ENCODE measurements around the gene CNTFR.

CNTFR gene

GRCh38 chr9:34555002-34555348 is 34.5 kb downstream of the CNTFR start:
- no peaks in the 10 kb centered on the region for H3K9me3 Mint-ChIP-seq

GRCh38 chr9:34554211-34555001 is 35.1 kb downstream of the CNTFR start:
- no peak for DNase-seq
- Mint-ChIP-seq H3K36me3 (ENCODE audit: low read depth) (peaks cover 16% of the 10 kb centered on the region), H3K4me1 (peaks cover 72% of the 10 kb centered on the region), H3K4me3 (peak overlapping the region; percentile 56), H3K27me3 (ENCODE audit: low read depth, poor library complexity) (peaks cover 3% of the 10 kb centered on the region), H3K9me3 (no peaks in the 10 kb centered on the region), H3K27ac (peak overlapping the region; percentile 93)
- TF ChIP-seq CTCF (IDR thresholded peaks at IDR 0.05), result no peak

More at GRCh38 chr9:34555002-34555348, 34.5 kb downstream of the CNTFR start:
- peak; percentile 70 for DNase-seq
- H3K36me3 Mint-ChIP-seq (ENCODE audit: low read depth), result peaks cover 16% of the 10 kb centered on the region
- H3K27me3 Mint-ChIP-seq (ENCODE audit: low read depth, poor library complexity), result peaks cover 3% of the 10 kb centered on the region
- TF ChIP-seq CTCF (IDR thresholded peaks at IDR 0.05), result no peak
- peak overlapping the region; percentile 93 for H3K27ac Mint-ChIP-seq
- H3K4me1 Mint-ChIP-seq, result peaks cover 74% of the 10 kb centered on the region
- H3K4me3 Mint-ChIP-seq, result peak overlapping the region; percentile 56

- no peak for DNase-seq
- TF ChIP-seq CTCF (IDR thresholded peaks at IDR 0.05), result no peak
- H3K27me3 Mint-ChIP-seq (ENCODE audit: low read depth, poor library complexity), result peaks cover 3% of the 10 kb centered on the region
- peaks cover 72% of the 10 kb centered on the region for H3K4me1 Mint-ChIP-seq
- no peaks in the 10 kb centered on the region for H3K9me3 Mint-ChIP-seq
- no peak overlapping the region for H3K27ac Mint-ChIP-seq
- H3K4me3 Mint-ChIP-seq, result no peak overlapping the region
- peaks cover 16% of the 10 kb centered on the region for H3K36me3 Mint-ChIP-seq (ENCODE audit: low read depth)
These were observed 36.0 kb downstream of the CNTFR start for GRCh38 chr9:34553511-34554021.

GRCh38 chr9:34552986-34553385 is 36.5 kb downstream of the CNTFR start:
- Mint-ChIP-seq H3K36me3 (ENCODE audit: low read depth) (peaks cover 16% of the 10 kb centered on the region), H3K4me3 (peak overlapping the region; percentile 28), H3K4me1 (peaks cover 72% of the 10 kb centered on the region), H3K27ac (peak overlapping the region; percentile 94), H3K9me3 (no peaks in the 10 kb centered on the region), H3K27me3 (ENCODE audit: low read depth, poor library complexity) (peaks cover 3% of the 10 kb centered on the region)
- no peak for TF ChIP-seq CTCF (IDR thresholded peaks at IDR 0.05)
- no peak for DNase-seq

GRCh38 chr9:34552606-34552981 is 36.9 kb downstream of the CNTFR start:
- TF ChIP-seq CTCF (IDR thresholded peaks at IDR 0.05), result no peak
- no peak for DNase-seq
- Mint-ChIP-seq H3K27me3 (ENCODE audit: low read depth, poor library complexity) (peaks cover 3% of the 10 kb centered on the region), H3K9me3 (no peaks in the 10 kb centered on the region), H3K27ac (peak overlapping the region; percentile 94), H3K36me3 (ENCODE audit: low read depth) (peaks cover 16% of the 10 kb centered on the region), H3K4me1 (peaks cover 72% of the 10 kb centered on the region), H3K4me3 (peak overlapping the region; percentile 28)
